Endothelial cell of hepatic sinusoid (primary cell): ENCODE results near the gene SPC25.
"Not testable (repeated sequence)": the region's sequence is repeated elsewhere in the genome, so short reads cannot be mapped to it uniquely, and the experiment has no call there.

ENCODE experiments used
- in situ Hi-C: cut with HindIII; loops from 2 replicates; pipeline ENCODE4 v1.10.0; 2017; ENCODE audit warnings: low sequenced_read_pairs

The SPC25 gene

DNA sequence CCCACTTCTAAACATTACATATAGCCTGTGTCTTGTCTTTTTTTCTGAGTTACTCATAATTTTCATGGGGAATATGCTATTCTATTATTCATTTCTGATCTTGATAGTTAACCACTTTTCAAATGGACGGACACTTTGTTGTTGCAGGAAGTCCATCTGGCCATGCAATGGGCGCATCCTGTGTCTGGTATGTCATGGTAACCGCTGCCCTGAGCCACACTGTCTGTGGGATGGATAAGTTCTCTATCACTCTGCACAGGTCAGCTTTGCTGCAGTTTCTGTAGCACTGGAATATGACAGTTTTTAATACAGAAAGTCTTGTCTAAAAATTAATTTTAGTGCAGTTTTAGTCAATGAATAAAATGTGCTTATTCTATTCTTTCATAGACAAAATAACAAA, 14.1 kb upstream of the SPC25 start:
- in situ Hi-C loops = loop anchor here (25.0 kb wide), 1 partner anchor 567 kb away; no protein-coding TSS in a partner anchor

DNA sequence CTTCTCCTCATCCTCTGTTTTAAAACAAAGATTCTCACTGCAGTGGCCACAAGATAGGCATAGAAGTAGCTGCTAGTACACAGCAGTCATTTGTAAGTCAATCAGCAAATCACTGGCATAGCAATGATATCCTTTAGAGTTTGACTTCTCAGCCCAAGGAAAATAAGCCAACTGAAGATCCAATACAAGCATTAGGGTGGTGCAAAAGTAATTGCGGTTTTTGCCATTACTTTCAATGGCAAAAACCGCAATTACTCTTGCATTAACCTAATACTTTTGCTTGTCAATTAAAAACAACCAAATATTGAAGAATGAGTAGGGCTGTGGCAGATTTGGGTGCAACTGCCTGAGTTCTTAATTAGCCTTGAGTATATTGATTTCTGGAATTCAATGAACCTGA, 13.7 kb upstream of the SPC25 start:
- in situ Hi-C loops = loop anchor here (25.0 kb wide), 1 partner anchor 567 kb away; no protein-coding TSS in a partner anchor

DNA sequence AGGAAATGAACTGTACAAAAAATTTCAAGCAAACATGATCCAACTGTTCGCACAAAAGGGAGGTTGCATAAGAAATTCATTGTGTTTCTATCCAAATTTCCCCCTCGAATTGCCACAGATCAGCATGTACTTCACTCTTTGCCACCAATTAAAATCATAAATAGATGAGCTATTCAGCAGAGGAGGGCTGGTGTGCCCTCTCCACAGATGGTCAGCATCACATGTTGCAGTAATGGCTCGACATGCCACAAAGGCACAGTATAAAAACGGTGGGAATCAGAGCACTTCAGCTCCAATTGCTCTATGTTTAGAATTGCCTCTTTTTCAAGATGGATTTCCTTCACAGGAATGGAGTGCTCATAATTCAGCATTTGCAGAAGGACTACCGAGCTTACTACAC, 10.8 kb upstream of the SPC25 start, which contains the start of gene G6PC2:
Gene G6PC2, plus strand, starts transcription at position 289 of the 400 bp plus-strand sequence. Its CDS starts 41 bp downstream, at position 330.
- in situ Hi-C loops = loop anchor here (25.0 kb wide), 1 partner anchor 564 kb away; no protein-coding TSS in a partner anchor

DNA sequence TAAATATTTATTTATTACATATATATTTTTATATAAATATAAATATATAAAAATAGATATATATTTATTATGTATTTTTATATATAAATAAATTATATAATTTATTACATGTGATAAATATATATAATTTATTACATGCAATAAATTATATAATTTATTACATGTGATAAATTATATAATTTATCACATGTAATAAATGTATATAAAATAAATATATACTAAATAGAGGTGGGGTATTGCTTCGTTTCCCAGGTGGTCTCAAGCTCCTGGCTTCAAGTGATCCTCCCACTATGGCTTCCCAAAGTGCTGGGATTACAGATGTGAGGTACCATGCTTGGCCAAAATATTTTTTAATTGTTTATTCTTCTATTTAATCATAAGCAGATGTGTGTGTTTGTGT, 7.2 kb upstream of the SPC25 start:
- in situ Hi-C loops = no loop called here

DNA sequence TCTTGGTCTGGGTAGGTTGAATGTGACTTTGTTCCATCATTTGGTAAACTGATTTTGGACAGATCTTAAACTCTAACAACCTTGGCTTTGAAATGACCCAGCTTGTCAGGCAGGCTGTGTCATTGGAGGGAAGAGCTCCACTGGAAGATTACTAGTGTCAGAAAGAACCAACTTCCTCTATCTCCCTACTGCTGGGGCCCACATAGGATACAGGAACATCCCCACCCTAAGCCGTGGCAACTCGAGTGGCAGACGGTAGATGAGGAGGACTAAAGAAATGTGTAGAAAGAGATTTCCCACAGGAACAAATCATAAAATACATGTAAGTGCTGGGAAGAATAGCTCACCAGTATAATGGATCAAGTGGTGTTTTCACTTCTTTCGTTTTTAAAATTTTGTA, 6.6 kb upstream of the SPC25 start:
- in situ Hi-C loops = no loop called here

DNA sequence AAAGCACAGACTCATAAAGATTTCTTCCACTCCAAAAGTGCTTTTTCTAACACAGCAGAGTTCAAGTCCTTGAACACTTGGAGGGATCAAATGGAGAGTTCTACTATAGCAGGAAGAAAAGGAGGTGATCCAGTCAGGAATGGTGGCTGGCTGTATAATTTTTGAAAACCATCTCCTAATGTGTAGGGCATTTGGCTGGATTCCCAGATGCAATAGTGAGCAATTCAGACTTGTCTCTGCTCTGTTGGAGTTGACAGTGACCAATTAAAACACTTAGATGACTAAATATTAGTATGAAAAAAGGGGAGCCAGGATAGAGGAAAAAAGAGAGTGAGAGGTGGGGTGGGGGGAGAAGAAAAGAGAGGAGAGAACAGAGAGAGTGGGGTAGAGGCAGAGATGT, 5.5 kb upstream of the SPC25 start:
- in situ Hi-C loops = no loop called here

DNA sequence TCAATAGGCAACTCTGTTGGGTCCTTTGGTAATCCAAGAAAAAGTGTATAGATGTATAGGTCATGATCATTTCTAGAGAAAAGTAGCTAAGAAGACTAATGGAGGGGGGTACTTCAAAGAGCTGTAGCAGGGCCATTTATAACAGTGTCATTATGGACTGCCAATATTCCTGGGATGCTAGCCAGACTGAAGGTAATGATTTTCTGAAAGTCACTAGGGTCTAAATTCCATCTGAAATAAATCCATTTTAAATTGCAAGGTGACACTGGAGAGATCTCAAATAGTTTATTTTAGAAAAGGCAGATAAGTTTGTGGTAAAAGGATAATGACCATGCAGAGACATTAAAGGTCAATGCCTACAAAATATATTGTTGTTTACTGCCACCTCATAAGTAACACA, 4.5 kb upstream of the SPC25 start:
- in situ Hi-C loops = no loop called here

DNA sequence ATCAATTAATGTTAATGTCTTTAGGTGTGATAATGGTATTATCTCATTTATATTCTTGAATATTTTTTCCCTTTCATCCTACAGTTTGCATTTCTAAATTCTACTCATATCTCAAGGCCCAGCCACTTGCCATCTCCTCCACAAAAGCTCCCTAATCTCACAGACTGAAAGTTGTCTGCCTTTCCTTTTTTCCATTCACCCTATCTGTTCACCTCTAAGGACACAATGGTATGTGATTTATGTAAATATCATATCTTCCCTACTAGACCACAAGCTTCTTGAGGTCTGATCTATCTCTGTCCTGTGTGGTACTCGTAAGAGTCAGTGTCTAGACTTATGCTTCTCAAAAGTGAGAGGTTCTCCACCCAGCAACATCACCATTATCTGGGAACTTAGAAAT, 3.9 kb upstream of the SPC25 start:
- in situ Hi-C loops = no loop called here

DNA sequence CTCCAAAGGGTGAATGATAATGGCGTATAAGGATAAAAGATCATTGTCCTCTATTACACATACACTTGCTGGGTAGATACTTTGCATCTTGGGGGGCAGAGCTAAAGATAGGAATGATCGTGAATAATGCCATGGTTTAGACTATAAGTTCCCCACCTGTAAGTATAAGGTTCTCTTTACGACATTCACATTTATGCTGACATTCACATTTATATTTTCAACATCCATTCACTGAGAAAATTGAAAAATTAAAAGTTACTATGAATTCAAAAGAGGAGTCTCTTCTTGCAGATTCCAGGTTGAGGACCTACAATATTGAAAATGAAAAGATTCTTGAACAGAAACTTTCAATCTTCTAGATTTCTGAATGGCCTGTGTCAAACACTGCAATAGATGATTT, 2.1 kb upstream of the SPC25 start:
- in situ Hi-C loops = no loop called here

DNA sequence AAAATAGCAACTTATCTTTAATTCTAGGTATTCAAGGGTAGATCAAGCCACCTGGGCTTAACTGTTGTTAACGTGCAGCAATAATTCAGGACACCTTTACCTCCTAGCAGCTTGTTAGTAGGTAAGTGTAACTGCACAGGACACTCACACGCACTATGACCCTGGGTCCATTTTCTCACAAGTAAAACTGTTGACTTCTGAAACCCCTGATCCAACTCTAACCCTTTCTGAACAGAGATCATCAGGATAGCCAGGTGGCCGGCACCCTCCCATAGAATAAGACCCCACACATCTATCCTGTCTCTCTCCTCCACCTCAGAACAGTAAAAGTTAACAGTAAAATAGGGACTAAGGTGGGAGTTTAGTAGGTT, 610 bp downstream of the SPC25 start:
- in situ Hi-C loops = no loop called here

DNA sequence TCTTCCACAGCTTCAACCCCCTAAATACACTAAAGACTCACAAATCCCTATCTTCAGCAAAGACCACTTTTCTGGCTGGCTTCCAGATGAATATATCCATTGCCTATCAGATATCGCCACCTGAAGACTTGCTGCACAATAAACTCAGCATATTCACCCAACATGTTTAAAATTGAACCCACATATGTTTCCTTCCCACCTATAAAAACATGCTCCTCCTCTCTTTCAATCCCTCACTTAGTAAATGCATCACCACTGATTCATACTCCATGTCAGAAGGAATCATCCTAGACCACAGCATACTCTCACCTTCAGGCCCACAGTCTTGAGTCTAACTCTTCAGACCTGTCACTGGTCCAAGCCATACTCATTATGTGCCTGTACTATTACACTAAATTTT, 5.3 kb downstream of the SPC25 start:
- in situ Hi-C loops = loop anchor here (5.0 kb wide), 1 partner anchor 32 kb away; no protein-coding TSS in a partner anchor

DNA sequence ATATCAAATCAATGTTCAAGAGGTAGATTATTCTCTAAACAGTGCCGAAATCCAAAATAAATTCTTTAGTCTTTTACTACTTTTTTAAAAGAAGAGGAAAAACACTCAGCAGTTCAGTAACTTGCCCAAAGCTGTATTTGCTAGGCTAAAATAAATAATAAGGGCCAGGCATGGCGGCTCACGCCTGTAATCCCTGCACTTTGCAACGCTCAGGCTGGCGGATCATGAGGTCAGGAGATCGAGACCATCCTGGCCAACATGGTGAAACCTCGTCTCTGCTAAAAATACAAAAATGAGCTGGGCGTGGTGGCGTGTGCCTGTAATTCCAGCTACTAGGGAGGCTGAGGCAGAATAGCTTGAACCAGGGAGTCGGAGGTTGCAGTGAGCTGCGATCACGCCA, 8.1 kb downstream of the SPC25 start:
- in situ Hi-C loops = loop anchor here (5.0 kb wide), 1 partner anchor 35 kb away; no protein-coding TSS in a partner anchor

DNA sequence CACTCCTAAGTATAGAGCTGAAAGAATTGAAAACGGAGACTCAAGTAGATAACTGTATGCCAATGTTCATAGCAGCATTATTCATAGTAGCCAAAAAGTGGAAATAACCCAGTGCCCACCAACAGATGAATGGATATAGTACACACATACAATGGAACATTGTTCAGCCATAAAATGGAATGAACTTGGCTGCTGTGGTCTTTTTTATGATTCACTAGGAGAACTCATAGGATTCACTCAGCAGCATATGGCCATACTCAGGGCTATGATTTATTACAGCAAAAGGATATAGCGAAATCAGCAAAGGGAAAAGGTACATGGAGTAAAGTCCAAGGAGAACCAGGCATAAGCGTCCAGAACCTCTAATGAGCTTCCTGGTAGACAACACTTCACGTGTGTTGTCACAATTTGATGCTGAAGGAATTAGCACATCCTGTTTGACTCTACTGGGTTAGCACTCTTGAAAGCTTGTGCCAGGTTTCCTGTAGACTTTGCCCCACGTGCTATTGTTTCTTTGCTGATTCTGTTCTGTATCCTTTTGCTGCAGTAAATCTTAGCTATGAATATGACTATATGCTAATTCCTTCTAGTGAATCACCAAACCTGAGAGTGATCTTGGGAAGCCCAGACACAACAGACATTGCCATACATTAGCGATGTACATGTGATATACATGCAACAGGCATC, 15.7 kb downstream of the SPC25 start:
- in situ Hi-C loops = loop anchor here (5.0 kb wide), 1 partner anchor 37 kb away; no protein-coding TSS in a partner anchor

DNA sequence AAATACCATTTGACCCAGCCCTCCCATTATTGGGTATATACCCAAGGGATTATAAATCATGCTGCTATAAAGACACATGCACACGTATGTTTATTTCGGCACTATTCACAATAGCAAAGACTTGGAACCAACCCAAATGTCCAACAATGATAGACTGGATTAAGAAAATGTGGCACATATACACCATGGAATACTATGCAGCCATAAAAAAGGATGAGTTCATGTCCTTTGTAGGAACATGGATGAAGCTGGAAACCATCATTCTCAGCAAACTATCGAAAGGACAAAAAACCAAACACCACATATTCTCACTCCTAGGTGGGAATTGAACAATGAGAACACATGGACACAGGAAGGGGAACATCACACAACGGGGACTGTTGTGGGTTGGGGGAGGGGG, 19.4 kb downstream of the SPC25 start:
- in situ Hi-C loops = not testable (repeated sequence)

DNA sequence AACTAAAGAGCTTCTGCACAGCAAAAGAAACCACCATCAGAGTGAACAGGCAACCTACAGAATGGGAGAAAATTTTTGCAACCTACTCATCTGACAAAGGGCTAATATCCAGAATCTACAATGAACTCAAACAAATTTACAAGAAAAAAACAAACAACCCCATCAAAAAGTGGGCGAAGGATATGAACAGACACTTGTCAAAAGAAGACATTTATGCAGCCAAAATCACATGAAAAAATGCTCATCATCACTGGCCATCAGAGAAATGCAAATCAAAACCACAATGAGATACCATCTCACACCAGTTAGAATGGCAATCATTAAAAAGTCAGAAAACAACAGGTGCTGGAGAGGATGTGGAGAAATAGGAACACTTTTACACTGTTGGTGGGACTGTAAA, 19.9 kb downstream of the SPC25 start:
- in situ Hi-C loops = not testable (repeated sequence)

DNA sequence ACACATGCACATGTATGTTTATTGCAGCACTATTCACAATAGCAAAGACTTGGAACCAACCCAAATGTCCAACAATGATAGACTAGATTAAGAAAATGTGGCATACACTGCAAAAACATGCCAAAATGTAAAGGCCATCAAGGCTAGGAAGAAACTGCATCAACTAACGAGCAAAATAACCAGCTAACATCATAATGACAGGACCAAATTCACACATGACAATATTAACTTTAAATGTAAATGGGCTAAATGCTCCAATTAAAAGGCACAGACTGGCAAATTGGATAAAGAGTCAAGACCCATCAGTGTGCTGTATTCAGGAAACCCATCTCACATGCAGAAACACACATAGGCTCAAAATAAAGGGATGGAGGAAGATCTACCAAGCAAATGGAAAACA, 23.1 kb downstream of the SPC25 start:
- in situ Hi-C loops = not testable (repeated sequence)

DNA sequence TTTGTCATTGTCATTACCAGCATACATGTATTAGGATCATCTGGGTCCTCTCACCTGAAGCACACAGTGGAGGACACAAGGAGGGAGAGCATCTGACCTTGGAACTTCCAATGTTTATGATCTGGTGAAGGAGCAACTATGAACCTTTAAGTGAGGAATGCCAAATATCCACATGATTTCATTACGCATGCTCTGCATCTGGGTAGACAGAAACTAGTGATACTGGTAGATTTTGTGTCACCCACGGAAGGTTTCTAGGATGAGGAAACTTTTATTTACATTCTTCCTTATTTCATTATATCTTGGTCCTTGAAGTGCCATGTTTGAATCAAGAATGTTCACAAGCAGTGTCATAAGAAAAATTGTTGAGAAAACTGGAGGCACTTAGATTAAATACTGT, 32.1 kb downstream of the SPC25 start:
- in situ Hi-C loops = no loop called here

DNA sequence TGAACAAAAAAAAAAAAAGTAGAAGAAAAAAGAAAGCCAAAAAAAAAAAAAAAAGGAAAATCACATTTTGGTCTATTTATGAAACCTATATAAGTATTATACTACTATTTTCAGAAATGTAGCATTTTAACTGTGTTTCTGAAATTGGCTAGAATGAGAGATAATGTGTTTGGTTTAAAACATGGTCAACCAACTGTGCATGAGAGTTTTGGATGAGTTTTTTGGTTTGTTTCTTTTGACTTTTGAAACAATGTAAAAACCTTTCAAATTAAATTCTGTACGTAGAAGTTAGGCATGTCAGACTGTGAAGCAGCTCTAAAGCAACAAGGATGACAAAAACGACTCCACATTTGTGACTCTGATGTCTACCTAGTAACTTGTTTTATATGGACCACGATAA, 34.6 kb downstream of the SPC25 start:
- in situ Hi-C loops = no loop called here

DNA sequence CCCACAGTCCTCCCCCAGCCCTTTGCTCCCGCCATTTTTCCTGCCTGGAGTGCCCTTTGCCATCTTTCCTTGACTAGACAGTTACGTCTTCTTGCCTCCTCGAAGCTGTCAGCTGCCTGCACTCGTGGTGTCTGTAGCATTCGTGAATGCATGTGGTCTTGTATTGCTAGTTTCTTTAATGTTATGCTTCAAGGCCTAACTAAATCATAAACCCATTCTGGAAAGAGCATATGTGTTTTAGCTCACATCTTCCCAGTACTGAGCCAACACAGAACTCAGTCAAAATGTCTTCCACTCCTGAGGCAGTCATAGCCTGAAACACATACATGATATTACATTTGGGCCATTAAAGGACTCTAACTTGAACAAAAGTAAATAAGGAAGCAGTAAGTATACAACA, 35.6 kb downstream of the SPC25 start:
- in situ Hi-C loops = no loop called here

DNA sequence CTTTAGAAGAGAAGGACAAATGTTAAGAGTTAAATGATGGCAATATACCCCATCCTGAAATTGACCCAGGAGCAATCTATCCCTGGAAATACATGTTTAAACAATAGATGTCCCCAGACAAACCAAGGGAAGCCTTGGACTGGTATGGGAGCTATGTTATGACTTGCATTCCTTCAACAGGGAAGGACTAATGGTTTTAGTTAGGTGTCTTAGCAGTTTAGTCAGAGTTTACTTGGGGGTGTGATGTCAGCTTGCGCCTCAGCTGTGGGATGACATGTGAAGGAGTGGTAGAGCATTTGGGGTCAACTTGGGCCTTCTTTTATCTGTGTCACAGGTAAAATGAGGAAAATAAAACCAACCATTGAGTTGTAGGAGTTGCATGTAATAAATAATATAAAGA, 36.8 kb downstream of the SPC25 start:
- in situ Hi-C loops = no loop called here

DNA sequence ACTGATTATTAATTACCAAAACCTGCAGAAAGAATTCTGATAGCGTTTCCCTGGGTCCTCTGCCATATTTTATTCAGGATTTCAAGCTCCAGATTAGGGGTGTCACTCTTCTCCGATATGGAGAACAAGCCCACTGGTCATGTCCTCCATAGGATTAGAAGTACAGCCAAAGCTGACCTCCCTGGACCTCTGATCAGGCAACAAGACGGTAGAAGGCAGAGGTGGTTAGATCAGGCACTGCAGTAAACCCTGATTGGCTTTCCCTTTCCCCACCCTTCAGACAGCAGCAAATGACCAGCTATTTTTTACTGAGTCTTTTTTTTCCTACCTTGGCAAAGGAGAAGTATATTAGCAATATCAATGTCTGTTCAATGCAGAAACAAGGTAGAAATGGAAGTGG, 37.7 kb downstream of the SPC25 start:
- in situ Hi-C loops = no loop called here

DNA sequence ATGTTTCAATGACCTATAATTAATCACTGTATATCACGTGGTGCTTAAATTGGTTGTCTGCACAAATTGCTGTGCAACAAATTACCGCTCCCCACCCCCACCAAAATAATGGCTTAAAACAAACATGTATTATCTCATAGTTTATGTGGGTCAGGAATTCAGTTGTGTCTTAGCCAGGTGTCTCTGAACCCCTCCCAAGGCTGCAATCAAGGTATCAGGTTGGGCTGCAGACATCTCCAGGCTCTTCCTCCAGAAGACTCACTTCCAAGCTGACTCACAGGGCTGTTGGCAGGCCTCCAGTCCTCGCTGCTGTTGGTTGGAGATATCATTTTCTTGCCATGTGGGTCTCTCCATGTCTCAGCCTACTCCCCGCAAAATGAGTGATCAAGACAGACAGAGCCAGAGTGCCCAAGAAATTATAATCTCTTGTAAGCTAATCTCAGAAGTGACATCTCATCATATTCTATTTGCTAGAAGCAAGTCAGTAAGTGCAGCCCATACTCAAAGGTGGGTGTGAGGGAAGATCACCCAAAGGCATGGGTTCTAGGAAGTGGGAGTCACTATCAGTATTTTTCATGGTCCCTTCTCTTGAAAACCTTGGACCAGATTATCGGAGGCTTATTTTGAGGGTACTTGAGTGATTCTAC, 38.4 kb downstream of the SPC25 start:
- in situ Hi-C loops = no loop called here
